B cell (primary cell): ENCODE measurements around the gene ARHGAP32.

Source experiments
- EZH2 ChIP-seq: IDR thresholded peaks from 2 replicates; pipeline ENCODE4 v1.6.1; 2012; ENCODE audit warnings: borderline replicate concordance, low read depth, mild to moderate bottlenecking, moderate library complexity, low read length; ENCODE audit not compliant: insufficient read depth, poor library complexity, severe bottlenecking
- TF ChIP-seq, protein P1 (sequence below): fragments of 200-600 bp; IDR thresholded peaks from one replicate; pipeline ENCODE4 v1.8.0; 2022; ENCODE audit warnings: antibody characterized with exemption, mild to moderate bottlenecking

DNA sequence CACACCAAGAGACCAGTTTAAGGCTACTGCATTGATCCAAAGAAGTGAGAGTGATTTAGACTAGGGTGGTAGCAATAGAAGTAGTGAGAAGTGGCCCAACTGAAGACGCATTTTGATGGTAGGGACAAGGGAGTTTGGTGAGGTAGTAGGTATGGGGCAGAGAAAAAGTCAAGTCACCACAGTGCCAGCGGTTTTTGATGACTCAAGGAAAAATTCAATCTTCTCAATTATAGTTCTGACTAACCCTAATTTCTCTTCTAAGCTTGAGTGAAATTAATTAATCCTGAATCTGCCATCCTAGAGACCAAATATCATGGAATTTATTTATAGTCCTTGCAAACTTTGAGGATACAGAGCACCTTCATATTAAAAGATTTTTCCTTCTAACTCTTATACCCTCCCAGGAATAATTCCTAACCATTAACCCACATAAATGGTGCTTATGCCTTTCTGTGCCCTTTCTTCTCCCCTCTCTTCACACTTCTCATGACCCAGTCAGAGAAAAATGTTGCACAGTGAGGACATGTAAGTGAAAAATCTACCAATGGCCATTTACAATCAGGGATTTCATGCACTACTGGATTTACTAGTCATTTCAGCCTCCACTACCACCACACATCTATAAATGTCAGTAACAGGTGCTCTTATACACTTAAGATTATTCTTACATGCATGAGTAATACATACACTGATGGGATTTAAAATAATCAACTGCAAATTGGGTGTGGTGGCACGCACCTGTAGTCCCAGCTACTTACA, 45.9 kb upstream of the ARHGAP32 start:
- TF ChIP-seq, protein P1, sequence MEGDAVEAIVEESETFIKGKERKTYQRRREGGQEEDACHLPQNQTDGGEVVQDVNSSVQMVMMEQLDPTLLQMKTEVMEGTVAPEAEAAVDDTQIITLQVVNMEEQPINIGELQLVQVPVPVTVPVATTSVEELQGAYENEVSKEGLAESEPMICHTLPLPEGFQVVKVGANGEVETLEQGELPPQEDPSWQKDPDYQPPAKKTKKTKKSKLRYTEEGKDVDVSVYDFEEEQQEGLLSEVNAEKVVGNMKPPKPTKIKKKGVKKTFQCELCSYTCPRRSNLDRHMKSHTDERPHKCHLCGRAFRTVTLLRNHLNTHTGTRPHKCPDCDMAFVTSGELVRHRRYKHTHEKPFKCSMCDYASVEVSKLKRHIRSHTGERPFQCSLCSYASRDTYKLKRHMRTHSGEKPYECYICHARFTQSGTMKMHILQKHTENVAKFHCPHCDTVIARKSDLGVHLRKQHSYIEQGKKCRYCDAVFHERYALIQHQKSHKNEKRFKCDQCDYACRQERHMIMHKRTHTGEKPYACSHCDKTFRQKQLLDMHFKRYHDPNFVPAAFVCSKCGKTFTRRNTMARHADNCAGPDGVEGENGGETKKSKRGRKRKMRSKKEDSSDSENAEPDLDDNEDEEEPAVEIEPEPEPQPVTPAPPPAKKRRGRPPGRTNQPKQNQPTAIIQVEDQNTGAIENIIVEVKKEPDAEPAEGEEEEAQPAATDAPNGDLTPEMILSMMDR, result no peak
- no peak for TF ChIP-seq EZH2
